T-helper 1 cell (primary cell): ENCODE measurements around the gene CFTR.

ENCODE experiments used
- DNase-seq, 5 donors: peaks; one replicate each; pipeline ENCODE4 v3.0.0-alpha.2; 2012 to 2020

CFTR gene

GRCh38 chr7:117654780-117655179 lies 175.0 kb downstream of the CFTR start:
- no peak for DNase-seq

DNA sequence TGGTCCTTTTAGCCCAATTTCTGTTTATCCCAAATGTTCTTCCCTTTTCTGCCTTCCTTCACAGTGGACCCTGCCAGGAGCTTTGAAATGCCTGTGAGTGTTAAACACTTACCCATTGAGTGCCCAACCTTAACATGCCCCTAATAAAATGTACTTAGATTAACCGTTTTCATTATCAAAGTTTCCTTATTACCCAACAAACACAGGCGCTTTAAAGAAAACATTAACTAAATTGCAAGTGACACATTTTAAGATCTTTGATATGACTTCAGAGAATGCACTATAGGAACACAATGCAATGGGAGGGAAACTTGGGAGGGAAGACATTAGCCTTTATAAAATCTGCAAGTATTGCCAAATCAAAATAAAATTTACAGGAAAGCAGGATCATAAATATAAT lies 177.0 kb downstream of the CFTR start:
- no peak for DNase-seq

DNA sequence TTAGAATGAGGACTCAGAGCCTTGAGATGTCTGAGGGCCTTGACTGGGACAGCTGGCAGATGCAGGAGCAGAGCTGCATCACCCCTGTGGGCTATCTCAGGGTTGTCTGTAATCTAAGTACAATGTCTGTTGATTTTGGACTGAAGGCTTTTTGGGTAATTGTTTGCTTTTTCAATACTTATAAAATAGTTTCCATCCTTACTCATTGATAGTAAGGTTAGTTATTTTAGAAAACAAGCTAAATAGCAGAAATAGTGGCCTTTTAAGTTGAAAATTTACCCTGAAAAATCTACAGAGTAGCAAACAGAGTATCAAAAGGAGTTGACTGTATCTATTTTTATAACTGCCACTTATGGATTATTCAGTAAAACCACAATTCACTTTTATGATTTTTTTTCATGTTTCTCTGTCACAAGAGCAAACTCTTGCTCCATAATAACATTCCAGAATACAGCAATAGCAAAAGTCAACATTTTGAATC lies 179.7 kb downstream of the CFTR start:
- DNase-seq: no peak

DNA sequence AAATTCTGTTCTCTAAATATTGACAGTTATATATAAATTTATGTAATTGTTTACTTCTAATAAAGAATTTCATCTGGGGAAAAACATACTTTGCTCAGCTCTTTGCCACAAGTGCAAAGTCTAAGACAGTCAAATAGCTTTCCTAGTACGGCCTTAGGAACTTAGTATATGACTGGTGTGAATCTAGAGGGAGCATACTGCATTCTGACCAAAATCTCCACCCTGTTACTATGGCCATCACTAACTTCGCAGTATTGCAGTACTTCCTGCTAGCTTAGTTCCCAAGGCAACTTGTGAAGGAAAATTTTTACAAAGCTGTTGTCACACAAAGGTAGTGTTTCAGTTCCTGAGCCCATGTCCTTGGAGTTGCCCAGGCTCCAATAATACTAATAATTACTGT lies 181.5 kb downstream of the CFTR start:
- no peak for DNase-seq

DNA sequence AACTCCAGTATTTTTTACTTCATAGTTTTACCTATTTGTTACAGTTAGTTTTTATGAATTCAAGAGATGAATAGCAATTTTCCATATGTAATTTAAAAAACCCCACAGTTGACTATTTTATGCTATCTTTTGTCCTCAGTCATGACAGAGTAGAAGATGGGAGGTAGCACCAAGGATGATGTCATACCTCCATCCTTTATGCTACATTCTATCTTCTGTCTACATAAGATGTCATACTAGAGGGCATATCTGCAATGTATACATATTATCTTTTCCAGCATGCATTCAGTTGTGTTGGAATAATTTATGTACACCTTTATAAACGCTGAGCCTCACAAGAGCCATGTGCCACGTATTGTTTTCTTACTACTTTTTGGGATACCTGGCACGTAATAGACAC lies 184.2 kb downstream of the CFTR start:
- no peak for DNase-seq

GRCh38 chr7:117665368-117665767 lies 185.5 kb downstream of the CFTR start:
- no peak for DNase-seq

DNA sequence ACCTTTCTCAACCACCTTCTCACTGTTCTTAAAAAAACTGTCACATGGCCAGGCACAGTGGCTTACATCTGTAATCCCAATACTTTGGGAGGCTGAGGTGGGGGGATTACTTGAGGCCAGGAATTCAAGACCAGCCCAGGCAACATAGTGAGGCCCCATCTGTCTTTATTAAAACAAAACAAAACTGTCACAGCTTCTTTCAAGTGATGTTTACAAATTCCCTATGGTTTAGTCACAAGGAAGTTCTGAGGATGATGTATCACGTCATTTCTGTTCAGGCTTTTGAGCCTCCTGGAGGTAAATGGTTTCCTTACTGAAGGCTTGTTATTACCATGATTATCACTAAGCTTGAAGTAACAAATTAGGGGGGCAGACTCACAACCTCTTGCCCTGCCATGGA lies 186.2 kb downstream of the CFTR start:
- no peak for DNase-seq

DNA sequence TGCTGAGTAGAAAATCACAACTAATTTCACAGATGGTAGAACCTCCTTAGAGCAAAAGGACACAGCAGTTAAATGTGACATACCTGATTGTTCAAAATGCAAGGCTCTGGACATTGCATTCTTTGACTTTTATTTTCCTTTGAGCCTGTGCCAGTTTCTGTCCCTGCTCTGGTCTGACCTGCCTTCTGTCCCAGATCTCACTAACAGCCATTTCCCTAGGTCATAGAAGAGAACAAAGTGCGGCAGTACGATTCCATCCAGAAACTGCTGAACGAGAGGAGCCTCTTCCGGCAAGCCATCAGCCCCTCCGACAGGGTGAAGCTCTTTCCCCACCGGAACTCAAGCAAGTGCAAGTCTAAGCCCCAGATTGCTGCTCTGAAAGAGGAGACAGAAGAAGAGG lies 186.9 kb downstream of the CFTR start:
- DNase-seq: no peak

DNA sequence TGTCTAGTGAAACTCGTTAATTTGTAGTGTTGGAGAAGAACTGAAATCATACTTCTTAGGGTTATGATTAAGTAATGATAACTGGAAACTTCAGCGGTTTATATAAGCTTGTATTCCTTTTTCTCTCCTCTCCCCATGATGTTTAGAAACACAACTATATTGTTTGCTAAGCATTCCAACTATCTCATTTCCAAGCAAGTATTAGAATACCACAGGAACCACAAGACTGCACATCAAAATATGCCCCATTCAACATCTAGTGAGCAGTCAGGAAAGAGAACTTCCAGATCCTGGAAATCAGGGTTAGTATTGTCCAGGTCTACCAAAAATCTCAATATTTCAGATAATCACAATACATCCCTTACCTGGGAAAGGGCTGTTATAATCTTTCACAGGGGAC lies 187.6 kb downstream of the CFTR start:
- no peak for DNase-seq

DNA sequence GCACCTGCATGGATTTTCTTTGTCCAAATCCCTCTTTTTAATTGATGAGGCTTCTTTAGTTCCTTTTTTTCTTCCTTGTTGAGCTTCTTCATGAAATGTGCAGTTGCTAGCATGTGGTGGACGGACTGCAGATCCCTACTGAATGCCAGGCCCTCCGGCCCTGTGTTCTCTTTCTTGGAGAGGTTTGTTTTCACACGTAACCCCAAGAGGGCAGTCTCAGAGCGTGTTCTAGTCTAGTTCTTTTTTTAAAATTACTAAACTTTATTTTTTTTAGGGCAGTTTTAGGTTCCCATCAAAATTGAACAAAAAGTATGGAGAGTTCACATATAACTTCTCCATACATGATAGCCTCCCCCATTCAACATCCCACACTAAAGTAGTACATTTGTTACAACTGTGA lies 190.0 kb downstream of the CFTR start:
- DNase-seq: no peak

GRCh38 chr7:117672453-117672852 lies 192.6 kb downstream of the CFTR start:
- DNase-seq: no peak

DNA sequence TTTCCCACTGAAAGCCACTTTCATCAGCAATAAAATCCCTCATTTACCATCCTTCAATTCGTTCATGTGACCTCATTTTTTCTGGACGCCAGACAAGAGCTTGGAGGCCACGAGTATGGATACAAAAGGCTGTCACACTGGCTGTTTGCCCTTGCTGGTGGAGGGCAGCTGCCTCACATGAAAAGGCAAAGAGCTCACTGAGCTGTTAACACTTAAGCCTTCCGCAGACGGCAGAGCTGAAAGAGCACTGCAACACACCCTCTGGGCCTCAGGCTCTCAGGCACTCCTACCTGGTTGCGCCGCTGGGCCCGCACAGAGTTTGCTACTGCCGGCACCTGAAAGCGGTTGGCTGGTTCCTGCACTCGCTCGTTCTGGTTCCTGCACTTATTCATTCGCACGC lies 193.5 kb downstream of the CFTR start:
- no peak for DNase-seq

GRCh38 chr7:117673839-117674238 lies 194.0 kb downstream of the CFTR start:
- DNase-seq: no peak

DNA sequence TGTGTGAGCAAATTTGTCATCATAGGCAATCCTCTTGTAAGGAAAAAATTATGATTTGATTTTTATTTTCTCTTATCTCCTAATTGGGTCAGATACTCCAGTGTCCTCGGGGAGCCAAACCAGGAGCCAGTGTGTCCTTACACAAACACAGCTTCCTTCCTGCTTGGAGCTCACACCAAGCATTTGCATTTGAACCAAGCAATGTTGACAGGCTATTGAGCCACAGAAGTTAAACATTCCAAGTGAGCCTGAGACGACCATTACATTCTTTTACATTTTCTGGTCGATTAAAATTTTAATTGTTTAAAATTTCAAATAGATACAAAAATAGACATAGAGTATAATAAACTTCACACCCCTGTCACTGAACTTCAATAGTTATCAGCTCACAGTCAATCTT lies 194.8 kb downstream of the CFTR start:
- no peak for DNase-seq

GRCh38 chr7:117675497-117676435 lies 195.9 kb downstream of the CFTR start:
- no peak for DNase-seq

- DNase-seq: no peak
These were observed 199.3 kb downstream of the CFTR start for GRCh38 chr7:117679120-117679519.

GRCh38 chr7:117682681-117683385 lies 203.0 kb downstream of the CFTR start:
- no peak for DNase-seq

- no peak for DNase-seq
These were observed 203.8 kb downstream of the CFTR start for GRCh38 chr7:117683430-117684175.

GRCh38 chr7:117685795-117686194 lies 206.0 kb downstream of the CFTR start:
- no peak for DNase-seq

- no peak for DNase-seq
These were observed 206.6 kb downstream of the CFTR start for GRCh38 chr7:117686311-117686935.

DNA sequence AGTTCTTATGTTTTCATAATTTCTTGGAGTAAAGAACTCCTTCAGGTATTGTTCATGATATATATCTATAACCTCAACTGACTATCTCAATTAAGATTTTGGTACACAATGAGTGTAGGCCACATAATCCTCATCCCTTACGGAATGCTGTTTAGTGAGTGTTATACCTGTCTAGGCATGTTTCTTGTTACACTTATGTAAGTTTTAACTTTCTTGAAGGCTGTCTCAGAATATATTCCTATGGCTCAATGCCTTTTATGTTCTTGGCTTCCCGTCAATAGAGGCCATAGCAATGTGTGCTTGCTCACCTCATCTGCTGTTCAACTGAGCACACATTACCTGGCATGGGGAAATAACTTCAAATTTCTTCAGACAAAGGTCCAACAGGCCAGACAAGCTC lies 208.3 kb downstream of the CFTR start:
- DNase-seq: no peak

- DNase-seq: no peak
These were observed 209.6 kb downstream of the CFTR start for GRCh38 chr7:117689406-117689805.

DNA sequence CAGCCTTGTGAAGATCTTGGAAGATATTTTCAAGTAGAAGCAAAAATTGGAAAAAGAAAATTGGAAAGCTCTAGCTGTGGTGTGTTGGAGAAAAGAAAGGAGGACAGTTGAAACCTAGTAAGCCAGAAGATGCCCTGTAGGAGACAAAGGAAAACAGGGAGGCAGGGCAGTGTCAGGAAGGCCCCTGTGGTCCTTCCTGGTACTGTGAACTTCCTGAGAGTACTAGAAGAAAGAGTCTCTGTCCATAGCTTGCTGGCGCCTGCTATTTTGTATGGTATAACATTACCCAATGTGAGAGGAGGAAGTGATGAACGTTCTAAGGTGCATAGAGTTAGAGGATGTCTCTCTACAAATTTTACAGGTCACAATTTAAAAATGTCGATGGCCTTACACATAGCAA lies 210.3 kb downstream of the CFTR start:
- DNase-seq: no peak
